ENCODE data around the gene LRP8. TPM values are rescaled to one million over a fixed set of nuclear protein-coding genes. Genes with fewer than 3 reads are reported as not detected.

LRP8 gene
- total RNA-seq, 1 experiment from 2014 or later: 28.6 TPM

DNA sequence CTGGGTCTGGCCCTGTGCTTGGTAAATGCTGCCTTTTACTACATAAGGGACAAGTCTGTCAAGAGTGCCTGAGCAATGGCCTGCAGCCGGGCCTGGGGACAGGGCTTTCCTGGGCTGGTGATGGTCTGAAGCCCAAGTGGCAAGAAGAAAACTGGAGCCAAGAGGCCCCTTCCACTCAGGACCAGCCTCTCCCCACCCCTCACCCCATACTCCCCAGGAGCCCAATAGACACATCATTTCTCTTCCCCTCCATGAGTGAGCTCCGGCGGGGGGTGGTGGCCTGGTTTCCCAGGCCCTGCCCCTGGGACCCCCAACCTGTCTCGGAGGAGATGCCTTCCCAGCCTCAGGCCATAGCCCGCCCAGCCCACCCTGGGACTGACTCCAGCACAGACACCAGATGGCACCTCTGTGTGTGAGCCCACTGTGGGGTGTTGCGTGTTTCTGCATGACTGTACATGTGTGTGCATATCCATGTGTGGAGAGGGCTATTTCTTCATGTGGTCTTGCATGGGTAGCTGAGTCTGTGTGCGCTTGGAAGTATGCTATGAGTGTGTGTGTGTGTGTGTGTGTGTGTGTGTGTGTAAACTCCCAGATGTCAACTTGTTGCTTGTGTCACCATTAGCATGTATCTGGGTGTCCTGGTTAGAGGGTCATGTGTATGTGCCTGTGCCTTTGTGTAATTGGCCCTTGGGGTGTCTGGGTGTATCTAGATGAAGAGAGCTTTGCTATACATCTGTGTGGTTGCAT lies 14.3 kb upstream of the LRP8 start:
- intact Hi-C loops (cut with micrococcal nuclease; ENCODE audit: unreplicated experiment): no loop called here
- BruUV-seq (replicated peaks): no TSS peak

DNA sequence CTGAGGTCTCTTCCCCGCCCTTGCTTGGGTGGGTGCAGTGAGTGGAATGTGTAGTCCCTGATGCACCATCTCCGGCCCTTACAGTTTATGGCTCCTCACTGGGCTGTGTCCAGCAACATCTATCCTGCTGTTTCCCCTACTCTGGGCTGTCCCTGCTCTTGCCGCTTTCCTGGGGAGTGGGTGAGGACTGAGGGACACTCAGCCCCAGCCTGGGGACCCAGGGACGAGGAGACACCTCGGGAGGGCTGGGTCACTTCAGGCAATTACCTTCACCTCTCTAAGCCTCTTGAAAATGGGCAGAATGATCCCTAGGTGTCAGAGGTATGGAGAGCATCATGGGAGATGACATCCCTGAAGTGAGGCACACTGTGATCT lies 13.6 kb upstream of the LRP8 start:
- Histone ChIP-seq H3K27ac (ENCODE audit: low read length) (no peak overlapping the region), H3K36me3 (ENCODE audit: control insufficient read depth, insufficient read depth, low read length) (no peaks in the 10 kb centered on the region), H3K9me3 (ENCODE audit: control insufficient read depth, insufficient read depth, low read depth, low read length) (no peaks in the 10 kb centered on the region), H3K27me3 (ENCODE audit: control insufficient read depth, insufficient read depth, low read length) (no peaks in the 10 kb centered on the region; the same call in 1 of the 2 replicates), H3K4me3 (ENCODE audit: low read depth in 2 of 2, low read length in 2 of 2) (no peak overlapping the region), H3K4me1 (ENCODE audit: control insufficient read depth, insufficient read depth, low read length) (no peaks in the 10 kb centered on the region)
- ChIA-PET CTCF (no interaction called here), POLR2A (no interaction called here)
- TF ChIP-seq TCF7L2 (IDR thresholded peaks at IDR 0.05; ENCODE audit: low read depth, low read length) (no peak), POLR2AphosphoS5 (IDR thresholded peaks at IDR 0.05; ENCODE audit: low read depth, low read length) (no peak), SIN3A (IDR thresholded peaks at IDR 0.05; ENCODE audit: borderline replicate concordance, insufficient read depth, low read depth, low read length) (no peak)
- TF ChIP-seq, protein P1, sequence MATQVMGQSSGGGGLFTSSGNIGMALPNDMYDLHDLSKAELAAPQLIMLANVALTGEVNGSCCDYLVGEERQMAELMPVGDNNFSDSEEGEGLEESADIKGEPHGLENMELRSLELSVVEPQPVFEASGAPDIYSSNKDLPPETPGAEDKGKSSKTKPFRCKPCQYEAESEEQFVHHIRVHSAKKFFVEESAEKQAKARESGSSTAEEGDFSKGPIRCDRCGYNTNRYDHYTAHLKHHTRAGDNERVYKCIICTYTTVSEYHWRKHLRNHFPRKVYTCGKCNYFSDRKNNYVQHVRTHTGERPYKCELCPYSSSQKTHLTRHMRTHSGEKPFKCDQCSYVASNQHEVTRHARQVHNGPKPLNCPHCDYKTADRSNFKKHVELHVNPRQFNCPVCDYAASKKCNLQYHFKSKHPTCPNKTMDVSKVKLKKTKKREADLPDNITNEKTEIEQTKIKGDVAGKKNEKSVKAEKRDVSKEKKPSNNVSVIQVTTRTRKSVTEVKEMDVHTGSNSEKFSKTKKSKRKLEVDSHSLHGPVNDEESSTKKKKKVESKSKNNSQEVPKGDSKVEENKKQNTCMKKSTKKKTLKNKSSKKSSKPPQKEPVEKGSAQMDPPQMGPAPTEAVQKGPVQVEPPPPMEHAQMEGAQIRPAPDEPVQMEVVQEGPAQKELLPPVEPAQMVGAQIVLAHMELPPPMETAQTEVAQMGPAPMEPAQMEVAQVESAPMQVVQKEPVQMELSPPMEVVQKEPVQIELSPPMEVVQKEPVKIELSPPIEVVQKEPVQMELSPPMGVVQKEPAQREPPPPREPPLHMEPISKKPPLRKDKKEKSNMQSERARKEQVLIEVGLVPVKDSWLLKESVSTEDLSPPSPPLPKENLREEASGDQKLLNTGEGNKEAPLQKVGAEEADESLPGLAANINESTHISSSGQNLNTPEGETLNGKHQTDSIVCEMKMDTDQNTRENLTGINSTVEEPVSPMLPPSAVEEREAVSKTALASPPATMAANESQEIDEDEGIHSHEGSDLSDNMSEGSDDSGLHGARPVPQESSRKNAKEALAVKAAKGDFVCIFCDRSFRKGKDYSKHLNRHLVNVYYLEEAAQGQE (IDR thresholded peaks at IDR 0.05; ENCODE audit: insufficient read depth in 1 of 2, low read depth in 2 of 2, low read length in 1 of 2): no peak
- TF ChIP-seq, protein P2, sequence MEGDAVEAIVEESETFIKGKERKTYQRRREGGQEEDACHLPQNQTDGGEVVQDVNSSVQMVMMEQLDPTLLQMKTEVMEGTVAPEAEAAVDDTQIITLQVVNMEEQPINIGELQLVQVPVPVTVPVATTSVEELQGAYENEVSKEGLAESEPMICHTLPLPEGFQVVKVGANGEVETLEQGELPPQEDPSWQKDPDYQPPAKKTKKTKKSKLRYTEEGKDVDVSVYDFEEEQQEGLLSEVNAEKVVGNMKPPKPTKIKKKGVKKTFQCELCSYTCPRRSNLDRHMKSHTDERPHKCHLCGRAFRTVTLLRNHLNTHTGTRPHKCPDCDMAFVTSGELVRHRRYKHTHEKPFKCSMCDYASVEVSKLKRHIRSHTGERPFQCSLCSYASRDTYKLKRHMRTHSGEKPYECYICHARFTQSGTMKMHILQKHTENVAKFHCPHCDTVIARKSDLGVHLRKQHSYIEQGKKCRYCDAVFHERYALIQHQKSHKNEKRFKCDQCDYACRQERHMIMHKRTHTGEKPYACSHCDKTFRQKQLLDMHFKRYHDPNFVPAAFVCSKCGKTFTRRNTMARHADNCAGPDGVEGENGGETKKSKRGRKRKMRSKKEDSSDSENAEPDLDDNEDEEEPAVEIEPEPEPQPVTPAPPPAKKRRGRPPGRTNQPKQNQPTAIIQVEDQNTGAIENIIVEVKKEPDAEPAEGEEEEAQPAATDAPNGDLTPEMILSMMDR (IDR thresholded peaks at IDR 0.05): no peak
- DNase-seq (ENCODE audit: low read depth, low spot score) (no peak), ATAC-seq (no peak)
- in situ Hi-C loops (cut with HindIII; ENCODE audit: low pct_unique_long_range_greater_than_20kb, low sequenced_read_pairs): no loop called here
- BruUV-seq (replicated peaks): no TSS peak
- intact Hi-C loops (cut with micrococcal nuclease; ENCODE audit: unreplicated experiment): no loop called here

More for the DNA sequence above, 14.3 kb upstream of the LRP8 start:
- H3K36me3 ChIP-seq (ENCODE audit: control insufficient read depth, insufficient read depth, low read length): no peaks in the 10 kb centered on the region
- H3K4me3 ChIP-seq (ENCODE audit: low read depth in 2 of 2, low read length in 2 of 2): no peak overlapping the region
- no peaks in the 10 kb centered on the region for H3K4me1 ChIP-seq (ENCODE audit: control insufficient read depth, insufficient read depth, low read length)
- no peak overlapping the region for H3K27ac ChIP-seq (ENCODE audit: low read length)
- POLR2A ChIA-PET: no interaction called here
- DNase-seq (ENCODE audit: low read depth, low spot score): no peak
- H3K9me3 ChIP-seq (ENCODE audit: control insufficient read depth, insufficient read depth, low read depth, low read length): no peaks in the 10 kb centered on the region
- CTCF ChIA-PET: interaction anchor here (0.6 kb wide), 1 partner anchor 129 kb away, joined by 3 read pairs; no protein-coding TSS in a partner anchor
- TF ChIP-seq TCF7L2 (IDR thresholded peaks at IDR 0.05; ENCODE audit: low read depth, low read length) (no peak), POLR2AphosphoS5 (IDR thresholded peaks at IDR 0.05; ENCODE audit: low read depth, low read length) (no peak), SIN3A (IDR thresholded peaks at IDR 0.05; ENCODE audit: borderline replicate concordance, insufficient read depth, low read depth, low read length) (no peak)
- TF ChIP-seq, protein P1 (IDR thresholded peaks at IDR 0.05; ENCODE audit: insufficient read depth in 1 of 2, low read depth in 2 of 2, low read length in 1 of 2): no peak
- TF ChIP-seq, protein P2 (IDR thresholded peaks at IDR 0.05): no peak
- no peak for ATAC-seq
- H3K27me3 ChIP-seq (ENCODE audit: control insufficient read depth, insufficient read depth, low read length): no peaks in the 10 kb centered on the region; the same call in 1 of the 2 replicates
- in situ Hi-C loops (cut with HindIII; ENCODE audit: low pct_unique_long_range_greater_than_20kb, low sequenced_read_pairs): no loop called here
